Cerebellar nuclear complex (tissue), 1 donor: ENCODE results near the gene HERC6.
"Not testable (repeated sequence)": the region's sequence is repeated elsewhere in the genome, so short reads cannot be mapped to it uniquely, and the experiment has no call there.

Source experiments
- DNase-seq, 2 experiments: peaks; one replicate each; lab custom pipeline; 2025; lab: John Stamatoyannopoulos, UW

Gene HERC6

GRCh38 chr4:88447371-88448095 lies 68.9 kb downstream of the HERC6 start:
- no peak for DNase-seq

DNA sequence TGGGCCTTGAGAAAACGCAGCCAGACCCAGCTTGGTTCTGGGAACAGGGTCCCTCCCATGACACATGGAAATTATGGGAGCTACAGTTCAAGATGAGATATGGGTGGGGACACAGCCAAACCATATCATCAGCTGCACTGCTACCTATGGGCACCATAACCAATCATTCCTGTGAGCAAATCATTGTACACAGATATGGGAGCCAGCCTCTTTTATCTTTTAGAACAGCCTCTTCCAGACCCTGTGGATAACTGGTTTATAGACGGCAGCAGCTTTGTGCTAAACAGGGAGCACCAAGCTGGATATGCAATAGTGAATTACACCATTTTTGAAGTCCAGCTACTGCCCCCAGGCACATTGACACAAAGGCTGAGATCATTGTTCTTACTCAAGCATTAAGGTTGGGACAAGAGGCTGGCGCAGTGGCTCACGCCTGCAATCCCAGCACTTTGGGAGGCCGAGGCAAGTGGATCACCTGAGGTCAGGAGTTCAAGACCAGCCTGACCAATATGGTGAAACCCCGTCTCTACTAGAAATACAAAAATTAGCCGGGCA lies 69.6 kb downstream of the HERC6 start:
- not testable (repeated sequence) for DNase-seq

DNA sequence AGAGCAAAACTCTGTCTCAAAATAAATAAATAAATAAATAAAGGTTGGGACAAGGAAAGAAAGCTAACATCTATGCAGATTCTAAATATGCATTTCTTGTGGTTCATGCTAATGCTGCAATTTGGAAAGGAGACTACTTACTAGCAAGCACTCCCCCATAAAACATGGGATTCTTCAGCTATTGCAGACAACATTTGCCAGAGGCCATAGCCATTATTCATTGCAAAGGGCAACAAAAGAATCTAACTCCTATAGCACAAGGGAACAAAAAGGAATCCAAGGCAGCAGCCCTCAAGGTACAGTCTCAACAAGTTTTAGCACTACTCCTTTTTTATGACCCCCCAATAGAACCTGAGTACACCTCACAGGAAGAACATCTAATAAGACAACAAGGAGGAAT lies 70.2 kb downstream of the HERC6 start:
- no peak for DNase-seq

DNA sequence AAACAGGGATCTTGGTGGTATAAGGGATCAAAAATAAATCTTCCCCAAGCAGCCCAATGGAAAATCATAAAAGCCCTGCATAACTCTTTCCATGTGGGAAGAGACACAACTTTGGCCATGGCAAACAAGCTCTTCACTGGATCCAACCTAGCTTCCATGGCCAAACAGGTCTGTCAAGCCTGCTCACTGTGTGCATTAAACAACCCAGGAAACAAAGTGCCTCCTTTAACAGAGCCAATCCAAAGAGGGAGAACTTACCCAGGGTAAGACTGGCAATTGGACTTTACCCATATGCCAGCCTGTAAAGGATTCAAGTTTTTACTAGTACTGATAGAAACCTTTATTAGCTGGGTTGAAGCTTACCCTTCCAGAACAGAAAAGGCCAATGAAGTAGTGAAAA lies 70.6 kb downstream of the HERC6 start:
- no peak for DNase-seq

- no peak for DNase-seq
Observed at GRCh38 chr4:88451205-88451604, 72.6 kb downstream of the HERC6 start.

DNA sequence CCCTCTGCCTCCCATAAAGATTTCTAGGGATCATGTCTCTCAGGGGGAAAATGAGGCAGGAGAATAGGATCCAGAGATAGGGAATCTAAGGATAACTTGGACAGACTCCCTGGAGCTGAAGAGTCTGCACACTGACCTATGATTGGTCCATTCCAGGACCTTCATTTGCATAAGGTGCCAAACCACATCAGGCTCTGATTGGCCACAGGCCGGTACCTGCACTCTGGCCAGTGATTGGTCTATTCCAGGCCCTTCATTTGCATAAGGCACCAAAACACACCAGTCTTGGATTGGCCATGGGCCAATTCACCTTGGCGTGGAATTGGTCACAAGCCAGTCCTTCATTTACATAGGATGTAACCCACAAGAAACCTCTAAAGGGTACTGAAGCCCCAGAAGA lies 74.3 kb downstream of the HERC6 start:
- DNase-seq, result no peak

DNA sequence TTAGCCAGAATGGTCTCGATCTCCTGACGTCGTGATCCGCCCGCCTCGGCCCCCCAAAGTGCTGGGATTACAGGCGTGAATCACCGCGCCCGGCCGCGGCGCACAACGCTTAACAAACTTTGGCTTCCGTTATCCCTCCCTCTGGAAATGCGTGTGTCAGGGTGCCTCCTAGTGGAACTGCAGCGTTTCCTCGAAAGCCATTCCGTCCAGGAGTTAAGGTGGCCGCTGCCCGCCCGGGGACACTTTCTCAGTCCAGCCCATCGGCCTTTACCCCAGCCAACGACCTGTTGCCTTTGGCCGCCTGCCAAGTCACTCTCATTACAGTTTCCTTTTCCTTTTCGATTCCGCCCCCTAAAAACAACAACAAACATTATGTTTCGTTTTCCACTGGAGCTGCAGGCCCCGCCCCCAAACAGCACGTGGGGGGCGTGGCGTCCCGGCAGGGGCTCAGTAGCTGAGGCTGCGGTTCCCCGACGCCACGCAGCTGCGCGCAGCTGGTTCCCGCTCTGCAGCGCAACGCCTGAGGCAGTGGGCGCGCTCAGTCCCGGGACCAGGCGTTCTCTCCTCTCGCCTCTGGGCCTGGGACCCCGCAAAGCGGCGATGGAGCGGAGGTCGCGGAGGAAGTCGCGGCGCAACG lies 78.1 kb downstream of the HERC6 start, which contains the start of gene HERC5:
TSS of gene HERC5 (plus strand) at position 450 of the 637 bp plus-strand sequence. CDS start at position 601, 151 bp downstream.
- no peak for DNase-seq

DNA sequence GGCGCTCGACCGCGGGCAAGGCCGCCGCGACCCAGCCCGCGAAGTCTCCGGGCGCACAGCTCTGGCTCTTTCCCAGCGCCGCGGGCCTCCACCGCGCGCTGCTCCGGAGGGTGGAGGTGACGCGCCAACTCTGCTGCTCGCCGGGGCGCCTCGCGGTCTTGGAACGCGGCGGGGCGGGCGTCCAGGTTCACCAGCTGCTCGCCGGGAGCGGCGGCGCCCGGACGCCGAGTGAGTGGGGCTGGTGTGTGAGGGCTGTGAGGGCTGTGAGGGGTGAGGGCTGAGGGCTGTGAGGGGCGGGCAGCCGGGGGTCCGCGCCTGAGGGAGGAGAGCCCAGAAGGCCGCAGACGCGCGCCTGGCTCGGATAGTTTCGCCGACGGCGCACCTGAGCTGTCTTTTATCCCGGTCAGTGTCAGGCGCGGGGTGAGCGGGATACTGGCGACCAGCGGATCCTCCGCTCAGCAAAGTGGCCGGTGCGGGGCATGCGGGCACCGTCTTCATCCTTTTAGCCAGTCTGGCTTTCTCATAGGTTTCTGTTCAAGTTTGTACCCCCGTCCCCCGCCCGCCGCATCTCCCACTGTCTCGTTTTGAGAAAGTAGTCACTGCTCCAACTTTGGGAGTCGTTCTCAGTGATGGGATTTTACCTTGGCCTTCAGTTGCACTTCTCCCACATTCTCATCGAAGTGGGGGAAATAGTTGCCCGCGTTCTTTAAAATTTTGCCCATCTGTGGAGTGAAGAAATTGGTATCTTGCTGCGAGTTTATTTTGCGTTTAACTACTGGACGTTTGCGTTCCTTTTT lies 78.9 kb downstream of the HERC6 start:
- DNase-seq, result no peak

DNA sequence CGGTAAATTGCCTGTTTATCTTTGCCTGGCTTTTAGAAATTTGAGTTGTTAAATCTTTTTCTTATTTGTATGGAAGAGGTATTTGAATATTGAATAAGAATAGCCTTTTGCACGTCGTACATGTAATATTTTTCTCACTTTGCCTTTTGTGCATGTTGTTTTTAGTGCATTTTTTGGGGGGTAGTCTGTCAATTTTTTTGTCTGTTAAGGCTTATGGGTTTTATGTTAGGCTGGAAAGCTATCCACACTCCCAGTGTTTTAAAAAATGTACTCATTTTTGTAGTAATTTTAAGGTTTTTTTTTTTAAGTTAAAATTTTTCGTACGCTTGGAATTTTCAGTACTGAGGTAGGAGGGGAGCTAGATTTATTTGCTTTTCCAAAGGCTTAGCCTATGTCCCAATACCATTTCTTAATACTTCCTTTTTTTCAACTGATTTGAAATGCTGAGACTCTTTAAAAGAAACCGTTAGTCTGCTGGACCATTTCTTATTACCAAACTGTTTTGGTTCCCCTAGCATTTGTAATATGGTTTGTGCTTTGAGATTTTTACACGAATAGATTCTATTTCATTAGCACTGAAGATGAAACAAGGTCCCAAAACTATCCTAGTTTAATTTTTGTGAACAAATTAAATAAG lies 79.6 kb downstream of the HERC6 start:
- no peak for DNase-seq

- DNase-seq, result no peak
Observed at GRCh38 chr4:88465653-88466192, 87.1 kb downstream of the HERC6 start.

DNA sequence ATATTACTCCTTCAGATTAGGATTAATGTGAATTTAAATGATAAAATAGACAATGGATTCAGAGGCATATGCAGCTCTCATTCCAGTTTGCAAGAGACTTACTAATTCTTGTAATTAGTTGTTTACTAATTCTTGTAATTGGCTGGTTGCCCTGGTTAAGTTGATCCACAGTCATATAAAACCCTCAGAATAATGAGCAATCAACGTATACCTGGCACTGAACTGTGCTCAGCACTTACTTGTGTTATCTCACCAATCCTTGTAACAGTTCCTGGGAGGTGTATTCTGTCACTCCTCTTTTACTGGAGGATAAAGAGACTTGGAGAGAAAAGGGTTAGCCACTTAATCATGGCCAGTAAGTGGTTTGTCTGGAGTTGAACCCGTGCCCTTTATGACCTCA lies 88.7 kb downstream of the HERC6 start:
- DNase-seq, result no peak

DNA sequence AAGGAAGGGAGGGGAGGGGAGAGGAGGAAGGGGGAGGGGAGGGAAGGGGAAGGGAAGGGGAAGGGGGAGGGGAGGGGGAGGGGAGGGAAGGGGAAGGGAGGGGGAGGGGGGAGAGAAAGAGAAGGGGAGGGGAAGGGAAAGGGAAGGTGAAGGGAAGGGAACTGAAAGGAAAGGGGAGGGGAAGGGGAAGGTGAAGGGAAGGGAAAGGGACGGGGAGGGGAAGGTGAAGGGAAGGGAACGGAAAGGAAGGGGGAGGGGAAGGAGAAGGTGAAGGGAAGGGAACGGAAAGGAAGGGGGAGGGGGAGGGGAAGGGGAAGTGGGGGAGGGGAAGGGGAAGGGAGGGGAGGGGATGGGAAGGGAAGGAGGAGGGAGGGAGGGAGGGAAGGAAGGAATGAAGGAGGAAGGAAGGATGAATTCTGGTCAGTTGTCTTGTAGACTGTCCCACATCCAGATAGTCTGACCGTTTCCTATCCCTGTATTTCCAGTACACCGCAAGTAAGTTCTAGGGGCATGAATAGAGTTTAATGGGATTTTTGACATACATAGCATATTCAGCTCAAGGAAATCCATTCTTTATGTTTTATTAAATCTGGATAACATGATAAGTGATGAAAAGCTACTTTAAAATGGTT lies 98.7 kb downstream of the HERC6 start:
- no peak for DNase-seq

GRCh38 chr4:88478247-88478646 lies 99.6 kb downstream of the HERC6 start:
- DNase-seq, result no peak

GRCh38 chr4:88481537-88481936 lies 102.9 kb downstream of the HERC6 start:
- no peak for DNase-seq

DNA sequence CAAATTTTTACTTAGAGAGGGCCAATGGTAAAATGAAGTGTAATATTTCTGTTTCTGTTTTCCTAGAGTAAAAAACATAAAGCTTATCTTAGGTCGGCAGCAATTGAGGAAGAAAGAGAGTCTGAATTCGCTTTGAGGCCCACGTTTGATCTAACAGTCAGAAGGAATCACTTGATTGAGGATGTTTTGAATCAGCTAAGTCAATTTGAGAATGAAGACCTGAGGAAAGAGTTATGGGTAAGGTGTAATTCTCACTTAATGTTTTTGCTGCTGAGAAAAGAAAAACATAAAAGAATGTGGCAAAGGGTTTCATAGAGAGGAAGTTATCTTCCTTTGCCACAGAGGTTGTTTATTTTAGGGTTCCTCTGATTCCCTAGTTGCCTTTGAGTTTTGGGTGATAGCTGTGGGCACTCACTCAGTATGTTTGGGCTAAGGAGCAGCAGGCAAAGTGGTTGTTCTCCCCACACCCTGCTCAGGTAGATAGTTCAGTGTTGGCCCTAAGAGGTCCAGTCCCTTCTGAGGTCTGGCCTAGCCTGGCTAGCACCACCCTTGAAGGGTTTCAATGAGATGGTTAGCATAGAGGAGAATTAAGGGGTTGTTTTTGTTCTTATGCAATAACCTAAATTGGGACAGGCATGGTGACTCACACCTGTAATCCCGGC lies 110.6 kb downstream of the HERC6 start:
- no peak for DNase-seq
